ENCODE results near the gene MYO9A.

DNA sequence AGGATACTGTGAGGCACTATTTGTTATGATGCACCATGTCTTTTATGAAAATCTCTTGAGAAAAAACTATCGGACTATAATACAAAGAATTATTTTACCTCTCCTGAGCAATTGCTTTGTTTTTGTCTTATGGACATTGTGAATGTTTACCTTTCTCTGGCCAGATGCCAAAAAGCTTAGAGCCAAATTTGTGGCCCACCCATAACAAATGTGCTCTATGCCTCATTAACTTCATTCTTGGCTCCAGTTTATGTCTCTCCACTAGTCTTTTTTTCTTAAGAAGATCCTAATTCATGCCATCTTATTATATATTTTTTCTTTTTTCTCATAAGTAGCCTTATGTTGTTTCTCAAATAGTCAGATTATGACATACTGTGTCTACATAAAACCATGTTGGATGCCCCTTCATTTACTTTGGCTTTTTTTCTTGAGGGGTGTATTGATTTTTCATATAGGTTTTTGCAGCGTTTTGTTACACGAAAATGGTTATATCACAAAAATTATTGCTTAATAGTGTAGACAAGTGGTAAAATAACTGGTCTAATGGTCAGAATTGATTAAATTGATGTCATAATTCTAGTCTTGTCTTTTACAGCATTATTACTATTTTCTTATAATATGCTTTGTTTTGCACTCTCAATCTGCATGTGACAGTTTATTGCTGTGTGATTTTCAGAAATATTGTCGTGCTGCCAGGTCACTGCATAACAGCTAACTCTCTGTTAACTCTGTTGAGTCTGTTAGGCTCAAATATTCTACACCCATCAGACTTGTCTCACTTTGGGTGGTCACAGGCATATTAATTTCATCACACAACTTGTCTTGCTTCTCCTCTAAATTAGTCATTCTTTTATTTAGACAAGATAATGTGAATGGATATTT lies 18.5 kb upstream of the MYO9A start:
- TF ChIP-seq POLR2A (IDR thresholded peaks at IDR 0.05), result no peak
- TF ChIP-seq CTCF (IDR thresholded peaks at IDR 0.05), result no peak
